Uterus (tissue), 2 donors: Measurements from ENCODE around the gene ATP8A2.
"Not testable (repeated sequence)": the region's sequence is repeated elsewhere in the genome, so short reads cannot be mapped to it uniquely, and the experiment has no call there.

Source experiments
- CTCF ChIP-seq, 4 experiments: fragments of 200-600 bp in 2 of 4; fragments of 450-650 bp in 2 of 4; sonication (generic) in 2 of 4; IDR thresholded peaks; one replicate each; pipeline ENCODE4 v1.5.1; 2016 to 2019; ENCODE audit warnings: antibody characterized with exemption in 4 of 4, mild to moderate bottlenecking in 2 of 4, moderate library complexity in 1 of 4
- POLR2A ChIP-seq, 2 donors: fragments of 450-650 bp; IDR thresholded peaks; one replicate each; pipeline ENCODE4 v1.6.1; 2016; ENCODE audit warnings: antibody characterized with exemption in 2 of 2, mild to moderate bottlenecking in 1 of 2, moderate library complexity in 1 of 2

GRCh38 chr13:25954943-25955342 lies 583.2 kb downstream of the ATP8A2 start:
- TF ChIP-seq POLR2A, CTCF (IDR thresholded peaks at IDR 0.05): not testable (repeated sequence)
